ENCODE data around the gene COL4A2. TPM values are rescaled to one million over a fixed set of nuclear protein-coding genes. Genes with fewer than 3 reads are reported as not detected.
"Not testable (repeated sequence)": the region's sequence is repeated elsewhere in the genome, so short reads cannot be mapped to it uniquely, and the experiment has no call there.

The COL4A2 gene
- total RNA-seq, 1 donor from 2014 or later = 1,556 TPM

GRCh38 chr13:110497003-110497402 is 189.9 kb downstream of the COL4A2 start:
- no peaks in the 10 kb centered on the region for H3K9me3 Mint-ChIP-seq (ENCODE audit: unreplicated experiment)
- H3K36me3 Mint-ChIP-seq (ENCODE audit: low read depth, unreplicated experiment) = peaks cover 70% of the 10 kb centered on the region
- H3K4me3 Mint-ChIP-seq (ENCODE audit: unreplicated experiment) = no peak overlapping the region

GRCh38 chr13:110497896-110498295 is 190.8 kb downstream of the COL4A2 start:
- Mint-ChIP-seq H3K27me3 (ENCODE audit: unreplicated experiment) (peaks cover 28% of the 10 kb centered on the region), H3K36me3 (ENCODE audit: low read depth, unreplicated experiment) (peaks cover 71% of the 10 kb centered on the region), H3K4me3 (ENCODE audit: unreplicated experiment) (peak overlapping the region; percentile 11)
- DNase-seq (ENCODE audit: low spot score); H3K27ac Mint-ChIP-seq (ENCODE audit: unreplicated experiment); H3K9me3 Mint-ChIP-seq (ENCODE audit: unreplicated experiment); H3K4me1 Mint-ChIP-seq (ENCODE audit: unreplicated experiment): not testable (repeated sequence)

More at GRCh38 chr13:110497003-110497402, 189.9 kb downstream of the COL4A2 start:
- DNase-seq (ENCODE audit: low spot score) = no peak
- no peak overlapping the region for H3K27ac Mint-ChIP-seq (ENCODE audit: unreplicated experiment)
- peaks cover 2% of the 10 kb centered on the region for H3K4me1 Mint-ChIP-seq (ENCODE audit: unreplicated experiment)
- peaks cover 26% of the 10 kb centered on the region for H3K27me3 Mint-ChIP-seq (ENCODE audit: unreplicated experiment)
- TF ChIP-seq CTCF (IDR thresholded peaks at IDR 0.05; ENCODE audit: unreplicated experiment) = no peak

GRCh38 chr13:110498327-110498726 is 191.2 kb downstream of the COL4A2 start:
- Mint-ChIP-seq H3K27ac (ENCODE audit: unreplicated experiment) (no peak overlapping the region), H3K36me3 (ENCODE audit: low read depth, unreplicated experiment) (peaks cover 70% of the 10 kb centered on the region), H3K4me3 (ENCODE audit: unreplicated experiment) (peak overlapping the region; percentile 78), H3K9me3 (ENCODE audit: unreplicated experiment) (no peaks in the 10 kb centered on the region), H3K27me3 (ENCODE audit: unreplicated experiment) (peaks cover 28% of the 10 kb centered on the region), H3K4me1 (ENCODE audit: unreplicated experiment) (peaks cover 2% of the 10 kb centered on the region)
- no peak for DNase-seq (ENCODE audit: low spot score)
- TF ChIP-seq CTCF (IDR thresholded peaks at IDR 0.05; ENCODE audit: unreplicated experiment) = no peak

- no peak overlapping the region for H3K27ac Mint-ChIP-seq (ENCODE audit: unreplicated experiment)
- no peak for TF ChIP-seq CTCF (IDR thresholded peaks at IDR 0.05; ENCODE audit: unreplicated experiment)
These were observed 191.7 kb downstream of the COL4A2 start for GRCh38 chr13:110498765-110499164.

GRCh38 chr13:110499621-110500281 is 192.7 kb downstream of the COL4A2 start:
- H3K27me3 Mint-ChIP-seq (ENCODE audit: unreplicated experiment) = peaks cover 28% of the 10 kb centered on the region
- H3K36me3 Mint-ChIP-seq (ENCODE audit: low read depth, unreplicated experiment) = peaks cover 57% of the 10 kb centered on the region
- no peak for DNase-seq (ENCODE audit: low spot score)
- TF ChIP-seq CTCF (IDR thresholded peaks at IDR 0.05; ENCODE audit: unreplicated experiment) = no peak
- H3K4me3 Mint-ChIP-seq (ENCODE audit: unreplicated experiment) = peak overlapping the region; percentile 78
- peaks cover 2% of the 10 kb centered on the region for H3K4me1 Mint-ChIP-seq (ENCODE audit: unreplicated experiment)
- H3K9me3 Mint-ChIP-seq (ENCODE audit: unreplicated experiment) = no peaks in the 10 kb centered on the region
- H3K27ac Mint-ChIP-seq (ENCODE audit: unreplicated experiment) = no peak overlapping the region

More at GRCh38 chr13:110498765-110499164, 191.7 kb downstream of the COL4A2 start:
- Mint-ChIP-seq H3K27me3 (ENCODE audit: unreplicated experiment) (peaks cover 28% of the 10 kb centered on the region), H3K4me1 (ENCODE audit: unreplicated experiment) (peaks cover 2% of the 10 kb centered on the region), H3K36me3 (ENCODE audit: low read depth, unreplicated experiment) (peaks cover 67% of the 10 kb centered on the region), H3K9me3 (ENCODE audit: unreplicated experiment) (no peaks in the 10 kb centered on the region), H3K4me3 (ENCODE audit: unreplicated experiment) (peak overlapping the region; percentile 78)
- DNase-seq (ENCODE audit: low spot score) = no peak
